K562 (cell line): ENCODE data around the gene GPR39.

ENCODE experiments used
- CHD2 ChIP-seq: IDR thresholded peaks from 2 replicates; pipeline ENCODE4 v1.6.1; 2011; ENCODE audit warnings: low read depth, low read length
- POLR2A ChIP-seq: fragments of 450-650 bp; conservative IDR thresholded peaks from 2 replicates; pipeline ENCODE4 v1.6.1; 2016

GRCh38 chr2:132617989-132618388 lies 201.4 kb downstream of the GPR39 start:
- TF ChIP-seq CHD2, result no peak
- no peak for TF ChIP-seq POLR2A
